ENCODE data around the gene STK39. TPM values are rescaled to one million over a fixed set of nuclear protein-coding genes. Genes with fewer than 3 reads are reported as not detected.

The STK39 gene
- total RNA-seq, 1 experiment from 2014 or later = 20.8 TPM

DNA sequence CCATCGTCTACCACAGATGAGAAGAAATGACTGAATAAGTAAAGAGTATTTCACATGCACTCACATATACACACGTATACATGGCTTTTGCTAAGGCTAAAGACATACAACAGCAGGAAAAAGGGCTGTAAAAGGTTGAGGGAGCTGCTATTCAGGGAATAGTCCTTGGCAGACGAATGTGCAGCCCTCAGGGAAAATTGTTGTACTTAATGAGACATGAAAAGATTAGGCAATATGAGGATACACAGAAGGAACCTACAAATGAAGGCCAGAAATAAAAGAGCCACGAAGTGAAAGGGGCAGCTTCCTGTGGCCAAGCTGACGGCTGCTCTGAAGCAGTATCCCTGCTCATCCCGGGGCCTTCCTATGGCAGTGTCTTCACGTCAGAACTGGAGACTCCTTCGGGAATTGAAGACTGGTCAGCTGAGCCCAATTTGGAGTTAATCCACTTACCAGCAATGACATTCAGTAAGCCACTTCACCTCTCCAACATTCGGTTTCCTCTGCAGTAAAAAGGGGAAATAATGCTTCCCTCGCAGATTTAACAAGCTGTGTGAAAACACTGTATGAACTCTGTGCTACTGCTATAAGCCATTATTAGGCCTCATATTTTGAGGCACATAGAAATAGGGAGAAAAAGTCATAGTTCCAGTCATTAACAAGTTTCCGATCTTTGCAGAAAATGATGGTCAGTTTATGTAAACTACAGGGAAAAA, 221.8 kb downstream of the STK39 start:
- H3K36me3 ChIP-seq (replicated peaks; ENCODE audit: control insufficient read depth, insufficient read depth, low read length) = no peaks in the 10 kb centered on the region
- DNase-seq = no peak
- no peak overlapping the region for H3K4me3 ChIP-seq (ENCODE audit: insufficient read depth, low read depth, low read length)
- H3K27me3 ChIP-seq (ENCODE audit: control insufficient read depth, insufficient read depth, low read length) = no peaks in the 10 kb centered on the region

DNA sequence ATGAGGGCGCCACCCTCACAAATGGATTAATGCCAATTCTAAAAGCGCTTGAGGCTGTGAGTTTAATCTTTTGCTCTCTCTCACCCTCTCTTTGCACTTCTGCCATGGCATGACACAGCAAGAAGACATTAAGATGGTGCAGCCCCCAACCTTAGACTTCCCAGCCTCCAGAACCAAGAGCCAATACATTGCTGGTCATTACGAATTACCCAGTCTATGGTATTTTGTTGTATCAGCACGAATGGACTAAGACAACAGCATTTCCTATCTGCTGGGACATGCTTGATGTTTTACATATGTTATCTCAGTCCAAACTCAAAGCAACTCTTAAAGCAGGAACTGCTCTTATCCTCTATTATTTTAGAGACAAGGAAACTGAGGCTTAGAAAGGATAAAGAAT, 222.9 kb downstream of the STK39 start:
- Histone ChIP-seq H3K36me3 (replicated peaks; ENCODE audit: control insufficient read depth, insufficient read depth, low read length) (no peaks in the 10 kb centered on the region), H3K27me3 (ENCODE audit: control insufficient read depth, insufficient read depth, low read length) (no peaks in the 10 kb centered on the region), H3K4me3 (ENCODE audit: insufficient read depth, low read depth, low read length) (no peak overlapping the region)
- DNase-seq = no peak

DNA sequence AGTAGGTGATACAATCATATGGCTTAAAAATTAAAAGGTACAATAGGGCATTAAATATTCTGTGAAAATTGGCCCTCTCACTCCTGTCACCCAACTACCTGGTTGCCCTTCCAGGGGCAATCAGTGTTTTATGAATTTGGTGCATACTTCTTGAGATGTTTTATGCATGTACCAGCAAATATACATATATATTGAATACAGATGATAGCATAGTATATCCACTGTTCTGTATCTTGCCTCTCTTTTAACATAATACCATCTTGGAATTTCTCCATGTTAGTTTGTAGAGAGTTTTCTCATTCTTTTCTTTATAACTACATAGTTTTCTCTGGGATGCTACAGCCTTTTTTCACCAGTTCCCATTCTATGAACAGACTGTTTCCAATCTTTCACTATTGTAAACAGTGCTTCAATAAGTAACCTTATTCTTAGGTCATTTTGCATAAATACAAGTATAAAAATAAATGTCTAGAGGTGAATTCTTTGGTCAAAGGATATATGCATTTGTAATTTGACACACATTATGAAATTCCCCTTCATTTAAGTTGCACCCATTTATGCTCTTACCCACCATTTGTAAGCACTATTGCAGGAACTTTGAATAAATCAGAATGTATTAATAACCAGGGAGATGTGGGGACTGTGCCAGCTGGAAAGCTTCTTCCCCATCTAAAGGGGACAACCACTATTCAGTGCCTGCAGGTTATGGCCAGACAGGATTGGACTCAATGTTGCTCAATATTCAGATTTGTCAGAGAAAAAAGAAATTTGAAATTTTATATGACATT, 225.4 kb downstream of the STK39 start:
- Histone ChIP-seq H3K36me3 (replicated peaks; ENCODE audit: control insufficient read depth, insufficient read depth, low read length) (no peaks in the 10 kb centered on the region), H3K27me3 (ENCODE audit: control insufficient read depth, insufficient read depth, low read length) (no peaks in the 10 kb centered on the region), H3K4me3 (ENCODE audit: insufficient read depth, low read depth, low read length) (no peak overlapping the region)
- no peak for DNase-seq

DNA sequence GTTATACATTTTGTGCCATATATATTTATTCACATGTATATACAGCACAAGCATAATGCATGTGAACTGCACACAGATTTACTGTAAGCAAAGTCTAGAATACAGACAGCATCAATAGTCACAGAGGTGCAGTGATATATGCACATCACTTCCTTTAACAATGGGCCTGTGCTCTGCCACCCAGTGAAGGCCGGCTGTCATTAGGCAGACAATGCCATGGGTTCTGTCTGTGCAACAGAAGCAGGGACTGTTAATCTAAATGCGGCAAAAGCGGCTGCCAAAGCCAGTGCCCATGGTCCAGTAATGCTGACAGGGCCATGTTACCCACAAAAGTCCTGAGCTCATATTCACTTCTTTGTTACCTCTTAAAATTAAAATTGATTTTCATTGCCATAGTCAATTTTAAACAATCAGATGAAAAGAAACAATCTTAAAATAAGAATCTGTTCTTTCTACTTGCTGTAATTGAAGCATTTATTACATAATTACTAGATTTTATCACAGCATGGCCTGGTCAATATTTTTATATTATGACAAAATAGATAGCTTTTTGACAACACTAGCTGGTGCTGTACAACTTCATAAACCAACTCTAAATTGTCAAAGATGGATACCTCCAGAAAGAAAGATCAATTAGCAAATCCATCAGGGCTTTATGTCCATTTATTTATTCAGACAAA, 232.0 kb downstream of the STK39 start:
- Histone ChIP-seq H3K4me3 (ENCODE audit: insufficient read depth, low read depth, low read length) (no peak overlapping the region), H3K36me3 (replicated peaks; ENCODE audit: control insufficient read depth, insufficient read depth, low read length) (no peaks in the 10 kb centered on the region), H3K27me3 (ENCODE audit: control insufficient read depth, insufficient read depth, low read length) (no peaks in the 10 kb centered on the region)
- no peak for DNase-seq

DNA sequence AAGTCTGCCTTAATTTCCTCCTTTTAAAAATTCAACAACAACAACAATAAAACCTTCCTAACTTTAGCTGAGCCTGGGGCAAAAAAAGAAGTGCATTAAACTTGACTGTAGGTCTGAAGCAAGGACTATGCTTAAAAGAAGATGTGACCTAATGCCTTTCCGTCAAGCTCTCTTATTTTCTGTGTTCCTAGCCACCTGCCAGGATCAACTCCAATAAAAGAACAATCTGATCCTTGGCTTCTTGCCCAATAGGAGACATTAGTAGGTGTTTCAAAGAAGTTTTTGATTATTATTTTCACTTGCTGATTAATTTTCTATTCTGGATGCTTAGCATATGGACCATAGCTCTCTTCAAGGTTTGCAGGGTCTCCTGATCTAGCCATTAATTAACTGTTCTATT, 237.5 kb downstream of the STK39 start:
- no peak for DNase-seq
- Histone ChIP-seq H3K36me3 (replicated peaks; ENCODE audit: control insufficient read depth, insufficient read depth, low read length) (no peaks in the 10 kb centered on the region), H3K27me3 (ENCODE audit: control insufficient read depth, insufficient read depth, low read length) (no peaks in the 10 kb centered on the region), H3K4me3 (ENCODE audit: insufficient read depth, low read depth, low read length) (no peak overlapping the region)

DNA sequence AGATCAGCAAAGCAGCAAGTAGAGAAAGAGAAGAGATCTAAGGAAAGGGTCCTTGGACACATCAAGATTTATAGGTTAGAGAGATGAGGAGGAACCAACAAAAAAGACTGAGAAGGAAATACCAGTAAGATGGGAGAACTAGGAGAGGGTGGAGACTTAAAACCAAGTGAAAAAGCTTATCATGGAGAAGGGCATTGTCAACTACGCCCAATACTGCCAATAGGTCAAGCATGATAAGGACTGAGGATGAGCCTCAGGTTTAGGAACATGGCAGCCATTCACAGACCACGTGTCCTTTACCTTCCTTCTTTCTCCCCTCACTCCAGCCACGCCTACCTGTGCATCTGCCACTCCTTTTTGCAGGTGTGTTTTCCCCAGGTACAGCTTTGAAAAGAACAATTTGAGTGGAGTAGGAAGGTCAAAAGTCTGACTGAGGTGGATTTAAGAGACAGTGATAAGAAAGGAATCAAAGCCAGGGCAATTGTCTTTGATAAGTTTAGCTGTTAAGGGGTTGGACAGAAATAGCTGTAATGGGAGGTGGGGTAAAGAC, 238.7 kb downstream of the STK39 start:
- H3K36me3 ChIP-seq (replicated peaks; ENCODE audit: control insufficient read depth, insufficient read depth, low read length) = no peaks in the 10 kb centered on the region
- DNase-seq = no peak
- H3K4me3 ChIP-seq (ENCODE audit: insufficient read depth, low read depth, low read length) = no peak overlapping the region
- H3K27me3 ChIP-seq (ENCODE audit: control insufficient read depth, insufficient read depth, low read length) = no peaks in the 10 kb centered on the region

DNA sequence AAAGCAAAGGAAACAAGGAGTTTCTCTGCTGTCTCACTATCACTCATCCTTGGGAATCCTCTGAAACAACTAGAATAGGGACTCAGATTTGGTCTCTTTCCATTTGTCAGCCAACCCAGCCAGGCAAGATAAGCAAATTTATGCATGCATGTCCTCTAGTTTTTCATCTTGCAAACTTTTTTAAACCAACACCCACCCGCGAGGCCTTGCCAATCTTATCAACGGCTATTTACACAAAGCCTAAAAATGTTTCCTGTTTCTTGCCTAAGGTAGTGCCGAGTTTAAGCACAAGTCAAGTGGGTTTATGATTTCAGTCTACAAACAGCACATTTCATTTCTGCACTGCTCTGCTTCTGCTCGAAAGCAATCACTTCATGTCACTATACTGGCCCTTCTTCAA, 240.9 kb downstream of the STK39 start:
- Histone ChIP-seq H3K27me3 (ENCODE audit: control insufficient read depth, insufficient read depth, low read length) (no peaks in the 10 kb centered on the region), H3K36me3 (replicated peaks; ENCODE audit: control insufficient read depth, insufficient read depth, low read length) (no peaks in the 10 kb centered on the region), H3K4me3 (ENCODE audit: insufficient read depth, low read depth, low read length) (no peak overlapping the region)
- DNase-seq = no peak

DNA sequence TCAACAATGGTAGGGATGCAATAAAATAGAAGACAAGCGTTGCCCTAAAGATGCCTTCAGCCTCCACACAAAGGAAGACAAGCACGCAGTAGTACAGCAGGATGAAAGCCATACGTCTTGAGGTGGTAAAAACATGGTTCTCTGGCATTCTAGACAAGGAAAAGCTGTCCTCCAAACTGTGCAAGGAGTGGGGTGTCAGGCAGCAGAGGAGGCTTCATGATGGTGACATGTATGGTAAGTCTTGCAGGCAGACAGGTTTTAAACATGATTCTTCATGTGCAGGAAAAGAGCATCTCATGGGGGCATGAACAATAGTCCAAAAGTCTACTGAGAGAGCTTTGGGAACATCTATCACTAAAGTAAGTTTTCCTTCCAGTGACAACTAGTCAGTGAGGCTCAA, 241.8 kb downstream of the STK39 start:
- no peak for DNase-seq
- Histone ChIP-seq H3K4me3 (ENCODE audit: insufficient read depth, low read depth, low read length) (no peak overlapping the region), H3K36me3 (replicated peaks; ENCODE audit: control insufficient read depth, insufficient read depth, low read length) (no peaks in the 10 kb centered on the region), H3K27me3 (ENCODE audit: control insufficient read depth, insufficient read depth, low read length) (no peaks in the 10 kb centered on the region)

DNA sequence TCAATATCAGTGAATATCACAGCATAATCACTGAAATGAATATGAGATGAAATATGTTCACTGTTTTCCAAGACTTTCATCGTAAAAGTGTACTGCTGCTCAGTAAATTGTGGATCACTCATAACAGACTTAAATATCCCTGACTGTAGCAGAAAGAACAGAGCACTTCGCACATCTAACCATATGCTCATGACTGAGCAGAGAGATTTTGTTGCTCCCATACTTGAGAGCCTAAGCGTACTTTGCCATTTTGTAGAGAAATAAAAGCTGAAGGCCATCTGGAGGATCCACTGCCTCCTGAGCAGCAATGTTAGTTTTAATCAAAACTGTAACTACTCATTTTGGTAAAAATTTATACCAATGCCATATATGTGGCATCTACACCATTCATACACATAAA, 243.5 kb downstream of the STK39 start:
- DNase-seq = no peak
- H3K27me3 ChIP-seq (ENCODE audit: control insufficient read depth, insufficient read depth, low read length) = no peaks in the 10 kb centered on the region

DNA sequence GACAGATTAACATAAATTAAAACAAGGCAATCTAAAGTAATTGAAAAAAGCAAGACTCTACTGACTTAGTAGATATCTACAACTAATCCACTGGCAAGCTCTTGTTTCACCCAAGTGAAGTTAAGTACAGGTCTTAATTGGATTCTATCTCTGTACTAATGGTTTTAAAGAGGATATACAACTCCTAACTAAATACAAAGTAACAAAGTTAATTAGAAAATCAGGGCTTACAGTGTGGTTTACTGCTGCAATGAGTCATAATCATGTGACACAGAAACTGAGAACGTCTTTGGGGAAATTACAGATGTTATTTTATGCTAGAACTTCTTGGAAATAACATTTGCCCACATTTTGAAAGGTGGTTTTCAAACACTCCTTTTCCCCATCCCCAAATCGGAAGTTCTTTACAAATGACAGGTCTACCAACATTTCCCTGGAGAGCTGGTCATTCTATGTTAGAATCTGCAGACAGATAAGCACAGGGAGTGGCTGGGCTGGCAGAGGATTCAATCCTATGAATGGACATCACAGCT, 245.3 kb downstream of the STK39 start:
- Histone ChIP-seq H3K27me3 (ENCODE audit: control insufficient read depth, insufficient read depth, low read length) (no peaks in the 10 kb centered on the region), H3K36me3 (replicated peaks; ENCODE audit: control insufficient read depth, insufficient read depth, low read length) (no peaks in the 10 kb centered on the region), H3K4me3 (ENCODE audit: insufficient read depth, low read depth, low read length) (no peak overlapping the region)
- no peak for DNase-seq

More for the DNA sequence above, 243.5 kb downstream of the STK39 start:
- Histone ChIP-seq H3K4me3 (ENCODE audit: insufficient read depth, low read depth, low read length) (no peak overlapping the region), H3K36me3 (replicated peaks; ENCODE audit: control insufficient read depth, insufficient read depth, low read length) (no peaks in the 10 kb centered on the region)

DNA sequence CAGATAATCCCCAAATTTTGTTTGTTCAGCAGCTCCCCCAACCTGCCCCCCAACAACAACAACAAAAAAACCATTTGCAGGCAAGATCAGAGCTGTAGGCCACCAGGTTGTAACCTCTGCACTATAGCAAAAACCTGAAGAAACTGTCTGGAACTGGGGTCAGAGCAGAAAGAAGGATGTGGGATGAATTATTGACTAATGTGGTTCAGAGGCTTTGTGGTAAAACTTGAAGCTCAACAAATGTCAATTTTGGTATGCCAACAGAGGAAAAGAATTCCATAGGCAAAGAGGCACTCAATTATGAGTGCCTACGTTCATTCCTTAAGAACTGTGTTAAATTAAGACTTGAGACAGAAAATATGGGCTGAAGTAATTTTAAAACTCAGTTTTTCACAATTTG, 255.1 kb downstream of the STK39 start:
- no peak for DNase-seq
- H3K4me3 ChIP-seq (ENCODE audit: insufficient read depth, low read depth, low read length) = no peak overlapping the region
- no peaks in the 10 kb centered on the region; the same call in 1 of the 2 replicates for H3K27me3 ChIP-seq (ENCODE audit: control insufficient read depth, insufficient read depth, low read length)
- no peaks in the 10 kb centered on the region for H3K36me3 ChIP-seq (replicated peaks; ENCODE audit: control insufficient read depth, insufficient read depth, low read length)

DNA sequence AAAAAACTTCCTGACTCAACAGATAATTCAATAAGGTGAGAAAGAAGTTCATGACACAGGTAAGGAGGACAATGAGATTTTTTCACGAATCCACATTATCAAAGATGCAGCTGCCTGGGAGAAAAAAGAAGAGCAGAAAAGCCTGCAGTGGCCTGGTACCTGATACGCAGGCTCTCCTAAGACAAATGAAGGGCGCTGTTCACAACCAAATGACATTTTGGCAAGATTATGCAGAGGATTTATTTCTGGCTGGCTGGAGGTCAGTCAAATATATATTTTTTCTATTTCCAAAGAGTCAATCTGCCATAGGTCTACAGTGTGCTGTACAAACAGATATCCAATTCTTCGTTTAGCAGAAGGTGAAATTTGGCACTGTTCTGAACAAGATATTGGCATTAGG, 257.3 kb downstream of the STK39 start:
- Histone ChIP-seq H3K36me3 (replicated peaks; ENCODE audit: control insufficient read depth, insufficient read depth, low read length) (no peaks in the 10 kb centered on the region), H3K27me3 (ENCODE audit: control insufficient read depth, insufficient read depth, low read length) (no peaks in the 10 kb centered on the region; the same call in 1 of the 2 replicates), H3K4me3 (ENCODE audit: insufficient read depth, low read depth, low read length) (no peak overlapping the region)
- DNase-seq = no peak

DNA sequence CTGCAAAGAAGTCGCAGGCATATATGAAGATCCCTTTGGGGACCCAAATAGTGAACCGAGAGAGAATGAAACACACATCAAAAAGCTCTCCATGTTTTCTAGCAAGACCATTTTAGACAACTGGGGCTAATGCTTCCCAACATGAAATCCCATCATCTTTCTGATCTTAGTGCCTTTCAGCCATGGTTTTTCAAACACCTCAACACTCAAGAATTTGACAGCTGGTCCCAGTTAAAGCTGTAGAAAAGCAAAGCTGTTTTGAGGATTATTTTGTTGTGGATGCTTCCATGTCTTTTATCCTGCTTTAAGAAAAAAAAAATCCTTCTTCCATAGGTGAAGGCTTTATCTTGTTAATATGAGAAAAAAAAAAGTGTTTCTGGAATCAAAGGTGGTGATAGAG, 259.1 kb downstream of the STK39 start:
- Histone ChIP-seq H3K4me3 (ENCODE audit: insufficient read depth, low read depth, low read length) (no peak overlapping the region), H3K27me3 (ENCODE audit: control insufficient read depth, insufficient read depth, low read length) (no peaks in the 10 kb centered on the region; the same call in 1 of the 2 replicates), H3K36me3 (replicated peaks; ENCODE audit: control insufficient read depth, insufficient read depth, low read length) (no peaks in the 10 kb centered on the region; the same call in 1 of the 2 replicates)
- DNase-seq = no peak

DNA sequence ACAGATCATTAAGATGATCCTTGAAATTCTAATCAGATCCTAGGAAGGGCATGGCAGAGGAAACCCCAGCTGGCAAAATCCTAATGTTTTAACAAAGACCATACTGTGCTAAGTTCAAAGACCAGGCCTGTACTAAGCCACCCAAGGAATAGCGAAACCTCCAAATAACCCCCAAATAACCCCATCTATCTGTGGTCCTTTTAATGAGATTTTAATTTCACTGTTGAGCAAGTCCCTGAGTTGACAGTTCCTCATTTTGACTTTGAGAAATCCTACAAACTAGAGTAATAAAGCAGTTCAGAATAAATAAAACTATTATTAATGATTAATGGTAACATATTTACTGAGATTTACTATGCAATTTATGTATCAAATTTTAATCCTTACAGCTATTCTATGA, 259.8 kb downstream of the STK39 start:
- no peak overlapping the region for H3K4me3 ChIP-seq (ENCODE audit: insufficient read depth, low read depth, low read length)
- DNase-seq = no peak
- no peaks in the 10 kb centered on the region; the same call in 1 of the 2 replicates for H3K36me3 ChIP-seq (replicated peaks; ENCODE audit: control insufficient read depth, insufficient read depth, low read length)
- no peaks in the 10 kb centered on the region; the same call in 1 of the 2 replicates for H3K27me3 ChIP-seq (ENCODE audit: control insufficient read depth, insufficient read depth, low read length)
